Superior temporal gyrus (tissue), 1 donor: ENCODE data around the gene CGB3.

Source experiments
- DNase-seq: peaks from one replicate; pipeline ENCODE4 v3.0.0-alpha.2; 2016; ENCODE audit errors: extremely low spot score

Gene CGB3

GRCh38 chr19:48988286-48988685 is 35.8 kb downstream of the CGB3 start:
- DNase-seq, result no peak

GRCh38 chr19:48987323-48987722 is 36.8 kb downstream of the CGB3 start:
- no peak for DNase-seq

- no peak for DNase-seq
Measured at GRCh38 chr19:48986211-48986610, 37.9 kb downstream of the CGB3 start.

GRCh38 chr19:48985711-48986110 is 38.4 kb downstream of the CGB3 start:
- DNase-seq, result no peak

- no peak for DNase-seq
Measured at GRCh38 chr19:48982280-48982679, 41.9 kb downstream of the CGB3 start.

- DNase-seq, result no peak
Measured at GRCh38 chr19:48977061-48977460, 47.1 kb downstream of the CGB3 start.

- no peak for DNase-seq
Measured at GRCh38 chr19:48975947-48976847, 47.9 kb downstream of the CGB3 start.
